Aorta (tissue), 5 donors: Measurements from ENCODE around the gene DCC. TPM values are rescaled to one million over a fixed set of nuclear protein-coding genes. Genes with fewer than 3 reads are reported as not detected.

Experiments used
- ATAC-seq: fragments of 200-7000 bp; cut with Tn5 transposase; one replicate; pipeline ENCODE4 v1.9.1; 2022; ENCODE audit warnings: moderate library complexity; ENCODE audit not compliant: low FRiP score
- DNase-seq, 2 donors: peaks; one replicate each; pipeline ENCODE4 v3.0.0-alpha.2; 2020
- H3K27ac ChIP-seq, 2 donors: one replicate each; pipeline ENCODE4 v1.5.1; 2013; ENCODE audit warnings: low read length in 2 of 2, mild to moderate bottlenecking in 2 of 2, moderate library complexity in 2 of 2, control low read depth in 1 of 2, inconsistent platforms in 1 of 2, low read depth in 1 of 2
- H3K27me3 ChIP-seq, 2 donors: one replicate each; pipeline ENCODE4 v1.6.1; 2013; ENCODE audit warnings: control low read depth in 1 of 2, low read length in 1 of 2, mild to moderate bottlenecking in 1 of 2, moderate library complexity in 1 of 2; ENCODE audit not compliant: insufficient read depth in 2 of 2, control insufficient read depth in 1 of 2
- H3K36me3 ChIP-seq, 2 donors: one replicate each; pipeline ENCODE4 v1.6.1; 2013; ENCODE audit warnings: control low read depth in 1 of 2, low read length in 1 of 2, mild to moderate bottlenecking in 1 of 2; ENCODE audit not compliant: insufficient read depth in 2 of 2, control insufficient read depth in 1 of 2
- H3K4me1 ChIP-seq, 2 donors: one replicate each; pipeline ENCODE4 v1.6.1; 2013; ENCODE audit warnings: low read length in 2 of 2, control low read depth in 1 of 2, mild to moderate bottlenecking in 1 of 2, moderate library complexity in 1 of 2; ENCODE audit not compliant: insufficient read depth in 2 of 2, control insufficient read depth in 1 of 2
- H3K4me3 ChIP-seq, 2 donors: one replicate each; pipeline ENCODE4 v1.5.1; 2013; ENCODE audit warnings: low read length in 2 of 2, control low read depth in 1 of 2, mild to moderate bottlenecking in 1 of 2
- H3K9me3 ChIP-seq: one replicate; pipeline ENCODE4 v1.6.1; 2013; ENCODE audit warnings: mild to moderate bottlenecking, low read length; ENCODE audit not compliant: control insufficient read depth
- WGBS, 2 donors: extraction: QIAGEN DNeasy Blood & Tissue Kit; methylation state at CpG; one replicate each; pipeline ENCODE4 v1.1.7; 2013; 5-methylcytosine and 5-hydroxymethylcytosine counted together
- intact Hi-C, 2 donors: fragments of 100-400 bp; cut with DNase I; formaldehyde crosslinking; loops; one replicate each; pipeline versions ENCODE4 v1.14.2 to v1.15.0; 2022
- polyA plus RNA-seq, 2 donors: library from polyadenylated mRNA; stranded (reverse); fragments of 200-250 nt; gene quantifications; one replicate each; pipeline ENCODE4 v1.2.3, GENCODE V29; 2013
- total RNA-seq, 2 donors: library from RNA; stranded (reverse); fragmentation: NEBNext Ultra II Directional; extraction: Animal tissue kit (Norgen Biotek cat#: 25700); gene quantifications; one replicate each; pipeline ENCODE4 v1.2.1, GENCODE V29; 2021
- donor health status: healthy with polysubstance abuse.
- donor health status: Bipolar disorder and iron deficiency.
- donor health status: DM: no; HTN: no; CAD: no.
- donor health status: DM: no; HTN: no; CAD: no.
- donor health status: DM: yes; HTN: yes; CAD: no.

Gene DCC
- total and polyA plus RNA-seq, 4 donors, result 0.78 TPM; not detected in 3

DNA sequence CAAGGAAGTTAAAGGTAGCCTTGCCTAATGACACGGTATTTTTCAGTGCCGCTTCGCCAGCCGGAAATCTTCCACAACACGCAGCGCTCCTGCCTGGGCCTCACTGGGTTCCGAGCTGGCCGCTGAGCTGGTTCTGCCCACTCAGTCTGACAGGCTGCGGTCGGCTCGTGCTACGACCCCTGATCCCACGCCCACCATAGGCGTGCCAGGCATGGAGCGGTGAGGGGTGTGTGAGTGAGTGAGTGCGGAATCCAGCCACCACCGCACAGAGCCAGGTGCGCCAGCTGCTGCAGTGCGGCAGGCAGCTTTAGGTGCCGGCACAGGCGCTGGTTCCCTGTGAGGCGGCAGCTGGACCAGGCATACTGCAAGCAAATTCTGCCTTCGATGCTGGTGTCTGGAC, 407.9 kb downstream of the DCC start:
- no peaks in the 10 kb centered on the region for H3K9me3 ChIP-seq
- intact Hi-C loops, result no loop called here
- H3K36me3 ChIP-seq, result no peaks in the 10 kb centered on the region
- no peak overlapping the region for H3K4me3 ChIP-seq
- no peaks in the 10 kb centered on the region for H3K27me3 ChIP-seq
- no peaks in the 10 kb centered on the region for H3K4me1 ChIP-seq
- no peak overlapping the region for H3K27ac ChIP-seq
- ATAC-seq, result no peak
- DNase-seq, result peak in 1 of 2 donors; percentile 40
- 93% methylated on average over 22 to 23 of the region's 23 CpGs for WGBS, 2 donors

DNA sequence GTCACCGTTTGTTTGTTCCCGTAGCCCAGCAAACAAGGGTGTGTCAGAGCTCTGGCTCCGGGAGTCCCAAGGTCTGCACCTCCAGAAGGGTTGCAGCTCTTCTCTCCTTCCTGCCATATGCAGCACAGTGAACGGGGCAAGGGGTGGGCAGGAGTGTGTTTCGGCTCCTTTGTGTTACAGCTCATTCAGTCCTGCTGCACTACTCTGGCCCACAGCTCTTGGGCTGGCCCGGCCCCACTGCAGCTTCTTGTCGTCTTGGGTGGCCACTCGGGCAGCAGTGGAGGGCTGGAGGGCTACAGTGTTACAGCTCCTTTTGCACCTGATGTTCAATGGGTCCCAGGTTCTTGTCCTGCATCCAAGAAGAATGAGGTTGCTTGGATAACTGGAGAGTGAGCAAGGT, 408.3 kb downstream of the DCC start:
- Histone ChIP-seq H3K9me3 (no peaks in the 10 kb centered on the region), H3K4me3 (no peak overlapping the region), H3K27ac (no peak overlapping the region), H3K27me3 (no peaks in the 10 kb centered on the region), H3K4me1 (no peaks in the 10 kb centered on the region), H3K36me3 (no peaks in the 10 kb centered on the region)
- intact Hi-C loops, result no loop called here
- ATAC-seq (no peak), DNase-seq (no peak)
- 90% methylated on average over 8 of the region's 8 CpGs for WGBS, 2 donors

DNA sequence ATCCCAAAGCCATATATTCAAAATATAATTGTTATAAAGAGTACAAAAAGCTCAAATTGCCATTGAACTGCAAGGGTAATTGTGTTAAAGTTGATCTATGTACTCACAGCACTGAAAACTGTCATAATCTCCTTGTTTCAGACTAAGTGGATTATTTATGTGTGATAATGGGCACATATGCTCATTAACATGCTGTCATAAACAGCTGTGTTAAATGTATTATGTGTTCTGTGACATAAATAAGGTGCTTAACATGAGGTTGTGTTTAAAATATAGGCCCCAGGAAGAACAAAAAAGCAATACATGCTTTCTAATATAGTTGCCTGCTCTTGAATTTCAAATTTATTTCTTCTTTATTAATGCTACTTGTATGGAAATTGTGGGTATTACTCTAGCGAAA, 409.5 kb downstream of the DCC start:
- Histone ChIP-seq H3K4me1 (no peaks in the 10 kb centered on the region), H3K9me3 (no peaks in the 10 kb centered on the region), H3K27me3 (no peaks in the 10 kb centered on the region), H3K36me3 (no peaks in the 10 kb centered on the region), H3K27ac (no peak overlapping the region), H3K4me3 (no peak overlapping the region)
- intact Hi-C loops, result no loop called here
- WGBS, 2 donors, result 79 to 85% methylated on average over 1 of the region's 1 CpG
- DNase-seq (no peak), ATAC-seq (no peak)

DNA sequence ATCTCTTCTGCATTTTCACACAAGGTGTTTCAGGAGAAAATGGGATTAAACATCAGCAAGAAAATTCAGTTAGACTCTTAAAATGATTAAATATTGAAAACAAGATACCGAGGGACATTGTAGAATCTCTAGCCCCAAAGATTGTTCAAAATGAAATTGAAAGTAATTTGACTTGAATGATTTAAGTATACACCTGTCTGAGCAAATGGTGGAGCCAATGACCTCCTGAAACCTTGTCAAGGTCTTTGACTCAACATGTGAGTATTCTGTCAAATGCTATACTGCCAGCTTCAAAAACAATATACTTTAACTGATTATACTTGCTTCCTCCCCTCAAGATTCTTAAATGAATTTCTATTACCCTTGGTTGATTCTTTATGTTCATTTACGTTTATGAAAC, 411.0 kb downstream of the DCC start:
- no peak overlapping the region for H3K27ac ChIP-seq
- ATAC-seq, result no peak
- H3K9me3 ChIP-seq, result no peaks in the 10 kb centered on the region
- no peak overlapping the region for H3K4me3 ChIP-seq
- no peaks in the 10 kb centered on the region for H3K27me3 ChIP-seq
- H3K4me1 ChIP-seq, result no peaks in the 10 kb centered on the region
- 71 to 79% methylated on average over 2 of the region's 2 CpGs for WGBS, 2 donors
- intact Hi-C loops, result no loop called here
- DNase-seq, result no peak
- no peaks in the 10 kb centered on the region for H3K36me3 ChIP-seq

DNA sequence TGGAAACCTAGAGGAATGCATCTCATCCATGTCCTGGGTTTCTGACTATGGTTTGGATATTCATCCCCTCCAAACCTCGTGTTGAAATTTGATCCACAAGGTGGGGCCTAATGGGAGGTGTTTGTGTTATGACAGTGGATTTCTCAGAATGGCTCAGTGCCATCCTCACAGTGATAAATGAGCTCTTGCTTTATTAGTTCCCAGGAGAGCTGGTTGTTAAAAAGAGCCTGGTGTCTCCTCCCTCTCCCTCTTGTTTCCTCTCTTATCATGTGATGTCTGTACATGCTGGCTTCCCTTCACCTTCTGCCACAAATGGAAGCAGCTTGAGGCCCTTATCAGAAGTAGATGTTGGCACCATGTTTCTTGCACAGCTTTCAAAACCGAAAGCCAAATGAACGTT, 424.3 kb downstream of the DCC start:
- intact Hi-C loops, result no loop called here
- 29 to 31% methylated on average over 3 of the region's 3 CpGs for WGBS, 2 donors
- Histone ChIP-seq H3K27me3 (peaks cover 0 to 1% of the 10 kb centered on the region in 2 donors), H3K9me3 (peaks cover 4% of the 10 kb centered on the region), H3K4me1 (no peaks in the 10 kb centered on the region), H3K36me3 (no peaks in the 10 kb centered on the region), H3K27ac (no peak overlapping the region), H3K4me3 (no peak overlapping the region)
- no peak for ATAC-seq
- DNase-seq, result no peak

DNA sequence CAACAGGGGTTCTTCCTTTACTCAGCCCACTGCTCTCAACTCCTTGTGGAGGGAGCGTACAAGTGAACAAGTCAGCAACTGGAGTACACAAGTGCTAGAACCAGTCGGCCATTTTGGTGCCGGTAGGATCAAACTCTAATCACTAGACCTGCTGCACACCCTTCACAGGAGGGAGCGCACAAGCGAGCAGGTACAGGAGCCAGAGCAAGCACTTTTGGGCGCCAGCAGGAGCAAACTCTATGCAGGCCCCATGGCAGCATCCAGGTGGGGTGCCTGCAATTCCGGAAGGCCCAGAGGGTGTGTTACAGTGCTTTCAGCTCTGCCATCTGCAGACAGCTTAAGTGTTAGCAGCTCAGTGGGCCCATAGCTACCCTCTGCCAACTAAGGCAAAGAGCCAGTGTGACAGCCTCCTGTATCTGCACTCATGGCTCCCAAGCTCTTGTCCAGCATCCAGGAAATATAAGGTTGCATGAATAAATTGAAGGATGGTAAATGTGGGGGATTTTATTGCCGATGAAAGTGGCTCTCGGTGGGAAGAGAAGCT, 426.1 kb downstream of the DCC start:
- intact Hi-C loops, result no loop called here
- Histone ChIP-seq H3K27me3 (peaks cover 0 to 1% of the 10 kb centered on the region in 2 donors), H3K36me3 (no peaks in the 10 kb centered on the region), H3K4me3 (no peak overlapping the region), H3K27ac (no peak overlapping the region), H3K9me3 (no peaks in the 10 kb centered on the region), H3K4me1 (no peaks in the 10 kb centered on the region)
- DNase-seq, result no peak
- 81 to 83% methylated on average over 9 of the region's 9 CpGs for WGBS, 2 donors
- peak; percentile 37 for ATAC-seq

DNA sequence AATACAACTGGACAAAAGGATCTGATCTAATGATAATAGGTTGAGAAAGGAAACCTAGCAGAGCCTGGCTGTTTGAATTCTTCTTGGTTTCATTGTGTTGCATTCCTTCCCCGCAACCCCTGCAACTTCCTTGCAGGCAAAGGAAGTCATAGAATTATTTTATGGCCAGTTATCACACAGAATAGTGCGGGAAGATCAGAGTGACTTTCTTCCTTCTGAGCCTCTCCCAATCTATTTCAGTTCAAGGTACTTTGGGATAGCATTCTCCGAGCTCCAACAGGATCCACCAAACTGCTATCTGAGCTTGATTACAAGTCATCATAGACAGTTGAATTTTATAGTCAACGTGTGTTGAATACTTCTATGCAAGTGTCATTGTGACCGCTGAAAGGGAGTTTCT, 441.1 kb downstream of the DCC start:
- Histone ChIP-seq H3K36me3 (no peaks in the 10 kb centered on the region), H3K4me3 (no peak overlapping the region), H3K9me3 (no peaks in the 10 kb centered on the region), H3K27me3 (no peaks in the 10 kb centered on the region), H3K27ac (no peak overlapping the region), H3K4me1 (no peaks in the 10 kb centered on the region)
- intact Hi-C loops, result no loop called here
- ATAC-seq (no peak), DNase-seq (no peak)
- 79% methylated on average over 5 of the region's 5 CpGs for WGBS, 2 donors

DNA sequence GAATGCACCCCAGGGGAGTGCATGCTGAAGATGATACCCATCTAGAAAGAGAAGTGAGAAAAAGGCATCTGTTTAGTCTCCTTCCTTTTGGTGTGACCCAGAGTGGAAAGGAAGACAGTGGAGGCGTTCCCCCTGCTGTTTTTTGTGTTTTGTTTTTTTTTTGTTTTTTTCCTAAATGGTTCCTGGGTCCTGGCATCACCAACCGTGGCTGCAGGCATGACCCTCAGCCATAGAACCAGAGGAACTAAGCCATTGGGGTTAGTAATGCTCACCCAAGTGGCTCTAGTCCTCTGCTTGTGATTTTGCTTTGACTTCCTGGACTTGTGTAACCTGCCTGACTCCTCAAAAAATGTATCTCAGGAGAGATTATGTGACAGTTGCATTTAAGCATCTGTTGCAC, 451.3 kb downstream of the DCC start:
- Histone ChIP-seq H3K27me3 (no peaks in the 10 kb centered on the region), H3K4me3 (no peak overlapping the region), H3K36me3 (no peaks in the 10 kb centered on the region), H3K4me1 (no peaks in the 10 kb centered on the region), H3K27ac (no peak overlapping the region), H3K9me3 (peaks cover 4% of the 10 kb centered on the region)
- intact Hi-C loops, result no loop called here
- ATAC-seq (no peak), DNase-seq (no peak)
- WGBS, 2 donors, result 41 to 50% methylated on average over 2 of the region's 2 CpGs

DNA sequence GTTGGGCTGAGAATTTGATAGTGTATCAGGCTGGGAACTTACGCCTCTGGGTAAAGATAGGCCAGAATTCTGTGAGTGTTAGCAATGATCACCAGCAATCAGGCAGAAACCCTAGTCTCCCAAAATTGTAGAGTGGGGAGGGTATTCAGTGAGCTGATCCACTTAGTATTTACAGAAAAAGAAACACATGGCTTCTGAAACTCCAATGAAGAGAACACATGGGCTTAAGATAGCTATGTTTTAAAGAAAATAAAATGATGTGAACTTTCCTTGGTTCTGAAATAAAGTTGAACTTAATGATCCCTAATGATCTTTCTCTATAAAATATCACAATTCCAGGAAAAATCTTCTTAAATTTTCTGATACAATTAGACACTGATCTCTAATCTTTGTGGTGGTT, 472.8 kb downstream of the DCC start:
- intact Hi-C loops, result no loop called here
- no peak overlapping the region for H3K4me3 ChIP-seq
- H3K4me1 ChIP-seq, result no peaks in the 10 kb centered on the region
- 76 to 80% methylated on average over 1 of the region's 1 CpG for WGBS, 2 donors
- H3K27ac ChIP-seq, result no peak overlapping the region
- H3K27me3 ChIP-seq, result no peaks in the 10 kb centered on the region
- H3K36me3 ChIP-seq, result no peaks in the 10 kb centered on the region
- no peaks in the 10 kb centered on the region for H3K9me3 ChIP-seq
- no peak for ATAC-seq
- DNase-seq, result no peak
